HG03108 (cell line): Measurements from ENCODE around the gene CCDC7.
"Not testable (repeated sequence)": the region's sequence is repeated elsewhere in the genome, so short reads cannot be mapped to it uniquely, and the experiment has no call there.

Experiments used
- ATAC-seq: cut with Tn5 transposase; IDR thresholded peaks from one replicate; pipeline ENCODE4 v1.9.1; 2021; ENCODE audit warnings: moderate library complexity; ENCODE audit not compliant: unreplicated experiment

Gene CCDC7

GRCh38 chr10:32446536-32447406 lies 831 bp downstream of the CCDC7 start:
- ATAC-seq: peak; percentile 5

- no peak for ATAC-seq
Observed at GRCh38 chr10:32454148-32454547, 8.2 kb downstream of the CCDC7 start.

DNA sequence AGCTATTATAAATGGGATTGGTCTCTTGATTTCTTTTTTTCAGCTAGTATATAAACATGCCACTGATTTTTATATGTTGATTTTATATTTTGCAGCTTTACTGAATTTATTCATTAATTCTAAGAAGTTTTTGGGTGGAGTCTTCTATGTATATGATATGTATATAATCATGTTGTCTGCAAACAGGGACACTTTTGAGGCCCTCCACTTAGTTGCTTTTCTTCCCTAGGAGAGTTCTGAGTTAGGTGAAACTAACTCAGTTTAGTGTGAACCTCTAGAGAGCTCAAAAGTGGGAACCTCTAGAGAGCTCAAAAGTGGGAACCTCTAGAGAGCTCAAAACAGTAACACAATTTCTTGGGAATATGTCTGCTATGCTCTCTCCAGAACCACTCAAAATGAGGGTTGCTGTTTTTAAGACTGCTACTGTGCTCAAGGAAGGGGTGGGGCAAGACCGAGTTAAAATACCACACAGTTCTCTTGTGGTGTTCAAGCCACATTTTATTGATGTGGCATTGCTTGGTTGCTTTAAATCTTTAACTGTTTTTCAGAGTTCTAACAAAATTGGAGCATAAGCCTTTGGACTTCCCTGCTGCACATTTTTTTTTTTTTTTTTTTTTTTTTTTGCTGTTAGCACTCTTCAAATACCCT lies 13.2 kb downstream of the CCDC7 start:
- ATAC-seq: no peak

DNA sequence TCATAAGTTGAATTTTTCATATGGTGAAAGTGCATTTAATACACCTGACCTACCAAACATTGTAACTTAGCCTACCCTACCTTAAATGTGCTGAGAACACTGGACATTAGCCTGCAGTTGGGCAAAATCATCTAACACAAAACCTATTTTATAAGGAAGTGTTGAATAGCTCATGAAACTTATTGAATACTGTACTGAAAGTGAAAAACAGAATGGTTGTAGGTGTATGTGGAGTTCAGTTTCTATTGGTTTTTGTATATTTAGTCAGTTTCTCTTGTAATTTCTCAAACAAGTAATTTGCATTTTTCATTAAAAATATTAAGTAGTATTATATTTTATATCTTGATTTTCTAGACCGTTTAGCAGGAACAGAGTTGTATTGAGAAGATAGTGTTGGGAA lies 15.3 kb downstream of the CCDC7 start:
- ATAC-seq: no peak

DNA sequence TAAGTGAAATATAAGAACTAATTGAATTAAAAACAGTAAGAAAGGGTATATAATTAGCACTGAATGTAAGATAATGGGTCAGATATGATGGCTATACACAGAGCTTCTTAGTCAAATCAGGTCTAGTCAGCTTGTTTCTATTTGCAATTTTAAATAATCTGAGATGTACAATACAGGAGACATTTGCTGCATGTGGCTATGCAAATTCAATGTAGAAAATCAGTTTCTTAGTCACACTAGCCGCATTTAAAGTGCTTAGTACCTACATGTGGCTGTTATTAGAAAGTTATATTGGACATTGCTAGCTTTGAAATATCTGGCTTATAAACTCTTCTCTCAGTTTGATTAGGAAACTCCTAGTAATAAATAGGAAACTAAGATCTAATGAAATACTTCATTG lies 25.3 kb downstream of the CCDC7 start:
- ATAC-seq: no peak

GRCh38 chr10:32477499-32477898 lies 31.6 kb downstream of the CCDC7 start:
- no peak for ATAC-seq

DNA sequence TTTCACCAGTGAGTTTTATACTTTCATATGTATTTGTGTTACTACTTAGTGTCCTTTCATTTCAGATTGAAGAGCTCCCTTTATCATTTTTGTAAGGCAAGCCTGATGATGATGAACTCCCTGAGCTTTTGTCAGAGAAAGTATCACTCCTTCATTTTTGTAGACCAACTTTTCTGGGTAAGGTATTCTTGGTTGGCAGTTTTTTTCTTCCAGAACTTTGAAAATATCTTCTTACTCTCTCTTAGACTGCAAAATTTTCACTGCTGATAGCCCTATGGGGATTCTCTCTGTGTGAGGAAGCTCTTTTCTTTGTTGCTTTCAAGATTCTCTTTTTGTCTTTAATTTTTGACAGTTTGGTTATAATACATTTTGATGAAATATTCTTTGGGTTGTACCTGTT lies 35.7 kb downstream of the CCDC7 start:
- no peak for ATAC-seq

- ATAC-seq: not testable (repeated sequence)
Observed at GRCh38 chr10:32483019-32483502, 37.1 kb downstream of the CCDC7 start.

- not testable (repeated sequence) for ATAC-seq
Observed at GRCh38 chr10:32488038-32488437, 42.1 kb downstream of the CCDC7 start.

DNA sequence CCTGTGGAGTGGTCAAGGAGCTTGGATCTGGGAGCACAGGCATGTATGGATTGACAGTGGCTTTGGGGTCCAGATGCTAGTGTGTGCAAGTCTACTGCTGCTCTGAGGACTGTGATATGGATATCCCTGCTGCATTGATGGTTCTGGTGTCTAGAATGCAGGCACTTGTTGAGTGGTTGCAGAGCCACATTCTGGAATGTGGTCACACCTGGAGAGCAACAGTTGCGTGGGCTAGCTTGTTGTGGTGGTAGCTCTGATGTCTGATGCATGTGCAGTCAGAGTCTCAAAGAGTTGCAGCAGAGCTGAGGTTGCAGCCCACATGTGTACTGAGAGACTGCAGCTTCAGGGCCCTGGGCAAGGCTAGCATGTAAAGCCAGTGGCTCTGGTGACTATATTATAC lies 43.2 kb downstream of the CCDC7 start:
- ATAC-seq: no peak

DNA sequence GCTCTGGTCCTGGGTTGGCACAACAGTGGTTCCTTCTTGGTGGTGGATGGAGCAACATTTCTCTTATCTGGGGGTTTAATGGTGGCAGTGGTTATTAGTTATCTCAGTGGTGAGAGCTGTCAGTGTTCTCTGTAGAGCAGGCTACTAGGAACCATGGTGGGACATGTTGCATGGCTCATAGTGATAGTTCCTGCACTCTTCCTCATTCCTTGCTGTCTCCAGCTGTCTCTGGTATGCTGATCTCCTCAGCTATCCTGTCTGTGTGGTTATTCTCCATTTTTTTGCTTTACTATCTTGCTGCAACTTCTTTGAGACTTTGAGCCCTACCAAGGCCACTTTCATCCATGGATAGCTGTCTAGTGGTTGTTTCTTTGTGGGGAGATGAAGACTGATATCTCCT lies 44.0 kb downstream of the CCDC7 start:
- ATAC-seq: no peak

DNA sequence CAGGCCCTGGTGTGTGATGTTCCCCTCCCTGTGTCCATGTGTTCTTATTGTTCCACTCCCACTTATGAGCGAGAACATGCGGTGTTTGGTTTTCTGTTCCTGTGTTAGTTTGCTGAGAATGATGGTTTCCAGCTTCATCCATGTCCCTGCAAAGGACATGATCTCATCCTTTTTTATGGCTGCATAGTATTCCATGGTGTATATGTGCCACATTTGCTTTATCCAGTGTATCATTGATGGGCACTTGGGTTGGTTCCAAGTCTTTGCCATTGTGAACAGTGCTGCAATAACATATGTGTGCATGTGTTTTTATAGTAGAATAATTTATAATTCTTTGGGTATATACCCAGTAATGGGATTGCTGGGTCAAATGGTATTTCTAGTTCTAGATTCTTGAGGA lies 48.6 kb downstream of the CCDC7 start:
- ATAC-seq: not testable (repeated sequence)

- not testable (repeated sequence) for ATAC-seq
Observed at GRCh38 chr10:32500136-32500535, 54.2 kb downstream of the CCDC7 start.

DNA sequence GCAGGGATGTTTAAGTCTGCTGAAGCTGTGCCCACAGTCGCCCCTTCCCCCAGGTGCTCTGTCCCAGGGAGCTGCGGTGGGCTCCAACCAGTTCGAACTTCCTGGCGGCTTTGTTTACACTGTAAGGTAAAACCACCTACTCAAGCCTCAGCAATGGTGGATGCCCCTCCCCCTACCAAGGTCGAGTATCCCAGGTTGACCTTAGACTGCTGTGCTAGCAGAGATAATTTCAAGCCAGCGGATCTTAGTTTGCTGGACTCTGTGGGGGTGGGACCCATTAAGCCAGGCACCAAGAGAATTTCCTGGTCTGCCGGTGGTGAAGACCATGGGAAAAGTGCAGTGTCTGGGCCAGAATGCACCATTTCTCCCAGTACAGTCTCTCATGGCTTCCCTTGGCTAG lies 56.0 kb downstream of the CCDC7 start:
- no peak for ATAC-seq

GRCh38 chr10:32505762-32506420 lies 60.0 kb downstream of the CCDC7 start:
- ATAC-seq: not testable (repeated sequence)

DNA sequence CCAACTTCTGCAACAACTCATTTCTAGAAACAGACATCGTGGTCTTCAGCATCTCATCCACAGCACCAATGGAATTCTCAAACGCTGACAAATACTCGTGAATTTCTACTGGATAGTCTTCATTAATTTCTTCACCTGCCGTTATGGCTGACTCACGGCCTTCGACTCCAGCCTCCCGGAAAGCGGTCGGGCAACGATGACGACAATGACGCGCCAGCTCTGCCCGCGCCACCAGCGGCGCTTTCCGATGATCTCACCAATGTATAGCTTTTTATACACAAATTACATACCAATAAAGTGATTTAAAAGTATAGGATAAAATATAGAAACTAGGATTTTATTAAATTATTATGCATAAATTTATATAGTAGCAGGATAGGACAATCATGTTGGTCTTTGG lies 65.7 kb downstream of the CCDC7 start:
- ATAC-seq: no peak

DNA sequence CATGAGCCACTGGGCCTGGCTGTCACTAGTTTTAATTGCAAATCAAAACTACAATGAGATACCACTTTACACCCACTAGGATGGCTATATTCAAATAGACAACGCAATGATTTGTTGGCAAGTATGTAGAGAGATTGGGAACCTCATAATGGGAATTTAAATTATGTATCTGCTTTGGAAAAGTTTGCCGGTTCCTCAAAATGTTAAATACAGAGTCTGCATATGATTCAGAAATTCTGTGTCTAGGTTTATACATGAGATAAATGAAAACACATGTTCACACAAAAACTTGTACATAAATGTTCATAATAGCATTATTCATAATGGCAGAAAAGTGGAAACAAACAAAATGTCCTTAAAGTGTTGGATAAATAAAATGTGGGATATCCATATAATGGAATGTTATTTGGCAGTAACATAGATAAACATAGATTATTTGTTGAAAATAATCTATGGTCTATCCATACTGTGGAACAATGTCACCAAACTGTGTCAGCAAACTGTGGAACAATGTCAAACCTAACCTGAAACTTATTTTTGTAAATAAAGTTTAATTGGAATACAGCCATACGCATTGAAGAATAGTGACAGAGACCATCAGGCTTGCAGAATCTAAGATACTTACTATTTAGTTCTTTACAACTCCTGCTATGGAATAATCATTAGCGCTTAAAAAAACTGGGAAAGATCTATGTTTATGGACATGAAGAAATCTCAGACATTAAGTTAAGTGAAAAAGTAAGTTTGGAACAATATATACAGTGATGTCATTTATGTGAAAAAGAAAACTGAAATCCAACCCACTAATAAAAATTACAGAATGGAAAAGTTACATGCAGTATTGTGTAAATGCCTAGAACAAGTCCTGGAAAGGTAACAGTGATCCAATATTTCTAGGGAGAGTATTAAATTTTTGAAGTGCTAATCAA lies 70.9 kb downstream of the CCDC7 start:
- no peak for ATAC-seq

GRCh38 chr10:32530231-32530630 lies 84.3 kb downstream of the CCDC7 start:
- no peak for ATAC-seq

GRCh38 chr10:32538256-32538655 lies 92.3 kb downstream of the CCDC7 start:
- ATAC-seq: no peak

GRCh38 chr10:32540691-32541470 lies 94.9 kb downstream of the CCDC7 start:
- no peak for ATAC-seq
